ENCODE data around the gene HYAL2.

Gene HYAL2

DNA sequence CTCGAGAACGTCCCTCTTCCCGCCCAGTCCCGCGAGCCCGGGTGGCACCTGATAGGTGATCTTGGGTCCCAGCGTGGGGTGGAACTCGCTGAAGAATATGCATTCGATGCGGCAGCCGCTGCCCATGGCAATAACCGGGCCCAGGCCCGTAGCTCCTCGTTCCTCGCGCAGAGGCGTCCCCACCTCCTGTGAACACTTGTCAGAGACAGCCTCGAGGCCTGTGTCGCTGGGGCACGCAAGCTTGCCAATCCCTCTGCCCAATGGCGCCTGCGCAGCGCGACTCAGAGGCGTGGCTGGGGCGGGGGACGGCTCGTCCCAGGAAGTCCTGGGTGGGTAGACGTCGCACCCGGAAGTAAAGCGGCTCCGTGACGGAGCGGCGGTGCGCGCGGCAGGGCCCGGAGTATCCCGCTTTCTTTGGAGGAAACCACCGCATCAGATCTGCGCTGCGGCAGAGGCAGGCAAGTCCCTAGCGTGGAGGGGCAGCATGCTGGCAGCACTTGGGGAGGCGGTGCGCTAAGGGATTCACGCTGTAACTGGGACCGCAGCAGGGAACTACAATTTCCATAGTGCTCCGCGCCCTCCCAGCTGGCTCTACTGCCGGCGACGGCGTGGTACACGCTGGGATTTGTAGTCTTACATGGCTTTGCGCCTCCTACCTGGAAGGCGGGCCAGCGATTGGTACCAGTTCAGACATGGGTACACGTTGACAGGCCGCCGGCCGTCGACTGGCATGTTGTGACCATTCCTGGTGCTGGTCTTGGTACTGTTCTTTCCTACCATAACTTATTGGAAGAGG is 28.2 kb upstream of the HYAL2 start, which contains the start of the genes CYB561D2 and NPRL2 (continued):
- TF ChIP-seq, protein P1, sequence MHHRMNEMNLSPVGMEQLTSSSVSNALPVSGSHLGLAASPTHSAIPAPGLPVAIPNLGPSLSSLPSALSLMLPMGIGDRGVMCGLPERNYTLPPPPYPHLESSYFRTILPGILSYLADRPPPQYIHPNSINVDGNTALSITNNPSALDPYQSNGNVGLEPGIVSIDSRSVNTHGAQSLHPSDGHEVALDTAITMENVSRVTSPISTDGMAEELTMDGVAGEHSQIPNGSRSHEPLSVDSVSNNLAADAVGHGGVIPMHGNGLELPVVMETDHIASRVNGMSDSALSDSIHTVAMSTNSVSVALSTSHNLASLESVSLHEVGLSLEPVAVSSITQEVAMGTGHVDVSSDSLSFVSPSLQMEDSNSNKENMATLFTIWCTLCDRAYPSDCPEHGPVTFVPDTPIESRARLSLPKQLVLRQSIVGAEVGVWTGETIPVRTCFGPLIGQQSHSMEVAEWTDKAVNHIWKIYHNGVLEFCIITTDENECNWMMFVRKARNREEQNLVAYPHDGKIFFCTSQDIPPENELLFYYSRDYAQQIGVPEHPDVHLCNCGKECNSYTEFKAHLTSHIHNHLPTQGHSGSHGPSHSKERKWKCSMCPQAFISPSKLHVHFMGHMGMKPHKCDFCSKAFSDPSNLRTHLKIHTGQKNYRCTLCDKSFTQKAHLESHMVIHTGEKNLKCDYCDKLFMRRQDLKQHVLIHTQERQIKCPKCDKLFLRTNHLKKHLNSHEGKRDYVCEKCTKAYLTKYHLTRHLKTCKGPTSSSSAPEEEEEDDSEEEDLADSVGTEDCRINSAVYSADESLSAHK (tag by site-specific recombination; IDR thresholded peaks at IDR 0.05): no peak
- TF ChIP-seq OVOL3 (tag by site-specific recombination; IDR thresholded peaks at IDR 0.05): no peak
- TF ChIP-seq, protein P2, sequence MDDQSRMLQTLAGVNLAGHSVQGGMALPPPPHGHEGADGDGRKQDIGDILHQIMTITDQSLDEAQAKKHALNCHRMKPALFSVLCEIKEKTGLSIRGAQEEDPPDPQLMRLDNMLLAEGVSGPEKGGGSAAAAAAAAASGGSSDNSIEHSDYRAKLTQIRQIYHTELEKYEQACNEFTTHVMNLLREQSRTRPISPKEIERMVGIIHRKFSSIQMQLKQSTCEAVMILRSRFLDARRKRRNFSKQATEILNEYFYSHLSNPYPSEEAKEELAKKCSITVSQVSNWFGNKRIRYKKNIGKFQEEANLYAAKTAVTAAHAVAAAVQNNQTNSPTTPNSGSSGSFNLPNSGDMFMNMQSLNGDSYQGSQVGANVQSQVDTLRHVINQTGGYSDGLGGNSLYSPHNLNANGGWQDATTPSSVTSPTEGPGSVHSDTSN (CRISPR knock-in tag; IDR thresholded peaks at IDR 0.05): 0 out of 2 replicates have a peak, but pooled peaks have one; percentile 55
- TF ChIP-seq ZNF19 (tag by site-specific recombination; IDR thresholded peaks at IDR 0.05; ENCODE audit: low read depth): no peak
- no peak for TF ChIP-seq ZNF624 (tag by site-specific recombination; IDR thresholded peaks at IDR 0.05)
- no peak for TF ChIP-seq ZBTB7A (tag by site-specific recombination; IDR thresholded peaks at IDR 0.05; ENCODE audit: low read depth)
- TF ChIP-seq, protein P3, sequence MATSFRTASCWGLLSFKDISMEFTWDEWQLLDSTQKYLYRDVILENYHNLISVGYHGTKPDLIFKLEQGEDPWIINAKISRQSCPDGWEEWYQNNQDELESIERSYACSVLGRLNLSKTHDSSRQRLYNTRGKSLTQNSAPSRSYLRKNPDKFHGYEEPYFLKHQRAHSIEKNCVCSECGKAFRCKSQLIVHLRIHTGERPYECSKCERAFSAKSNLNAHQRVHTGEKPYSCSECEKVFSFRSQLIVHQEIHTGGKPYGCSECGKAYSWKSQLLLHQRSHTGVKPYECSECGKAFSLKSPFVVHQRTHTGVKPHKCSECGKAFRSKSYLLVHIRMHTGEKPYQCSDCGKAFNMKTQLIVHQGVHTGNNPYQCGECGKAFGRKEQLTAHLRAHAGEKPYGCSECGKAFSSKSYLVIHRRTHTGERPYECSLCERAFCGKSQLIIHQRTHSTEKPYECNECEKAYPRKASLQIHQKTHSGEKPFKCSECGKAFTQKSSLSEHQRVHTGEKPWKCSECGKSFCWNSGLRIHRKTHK (tag by site-specific recombination; IDR thresholded peaks at IDR 0.05): no peak
- no peak for TF ChIP-seq ZNF138 (tag by site-specific recombination; IDR thresholded peaks at IDR 0.05; ENCODE audit: borderline replicate concordance)
- TF ChIP-seq SALL2 (tag by site-specific recombination; IDR thresholded peaks at IDR 0.05; ENCODE audit: borderline replicate concordance): no peak
- peak; percentile 75; the same call in 1 of the 2 replicates for TF ChIP-seq TRIM28 (IDR thresholded peaks at IDR 0.05; ENCODE audit: borderline replicate concordance, low read length)
- no peak for TF ChIP-seq ZNF354C (tag by site-specific recombination; IDR thresholded peaks at IDR 0.05; ENCODE audit: borderline replicate concordance, low read depth)
- TF ChIP-seq ZXDB (tag by site-specific recombination; IDR thresholded peaks at IDR 0.05): peak; percentile 72
- no peak for TF ChIP-seq ZSCAN16 (tag by site-specific recombination; IDR thresholded peaks at IDR 0.05)
- TF ChIP-seq FEZF1 (tag by site-specific recombination; IDR thresholded peaks at IDR 0.05): no peak
- no peak for TF ChIP-seq ZNF350 (tag by site-specific recombination; IDR thresholded peaks at IDR 0.05)
- TF ChIP-seq, protein P4, sequence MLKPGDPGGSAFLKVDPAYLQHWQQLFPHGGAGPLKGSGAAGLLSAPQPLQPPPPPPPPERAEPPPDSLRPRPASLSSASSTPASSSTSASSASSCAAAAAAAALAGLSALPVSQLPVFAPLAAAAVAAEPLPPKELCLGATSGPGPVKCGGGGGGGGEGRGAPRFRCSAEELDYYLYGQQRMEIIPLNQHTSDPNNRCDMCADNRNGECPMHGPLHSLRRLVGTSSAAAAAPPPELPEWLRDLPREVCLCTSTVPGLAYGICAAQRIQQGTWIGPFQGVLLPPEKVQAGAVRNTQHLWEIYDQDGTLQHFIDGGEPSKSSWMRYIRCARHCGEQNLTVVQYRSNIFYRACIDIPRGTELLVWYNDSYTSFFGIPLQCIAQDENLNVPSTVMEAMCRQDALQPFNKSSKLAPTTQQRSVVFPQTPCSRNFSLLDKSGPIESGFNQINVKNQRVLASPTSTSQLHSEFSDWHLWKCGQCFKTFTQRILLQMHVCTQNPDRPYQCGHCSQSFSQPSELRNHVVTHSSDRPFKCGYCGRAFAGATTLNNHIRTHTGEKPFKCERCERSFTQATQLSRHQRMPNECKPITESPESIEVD (tag by site-specific recombination; IDR thresholded peaks at IDR 0.05): no peak
- TF ChIP-seq ZNF132 (tag by site-specific recombination; IDR thresholded peaks at IDR 0.05; ENCODE audit: borderline replicate concordance): no peak
- TF ChIP-seq, protein P5, sequence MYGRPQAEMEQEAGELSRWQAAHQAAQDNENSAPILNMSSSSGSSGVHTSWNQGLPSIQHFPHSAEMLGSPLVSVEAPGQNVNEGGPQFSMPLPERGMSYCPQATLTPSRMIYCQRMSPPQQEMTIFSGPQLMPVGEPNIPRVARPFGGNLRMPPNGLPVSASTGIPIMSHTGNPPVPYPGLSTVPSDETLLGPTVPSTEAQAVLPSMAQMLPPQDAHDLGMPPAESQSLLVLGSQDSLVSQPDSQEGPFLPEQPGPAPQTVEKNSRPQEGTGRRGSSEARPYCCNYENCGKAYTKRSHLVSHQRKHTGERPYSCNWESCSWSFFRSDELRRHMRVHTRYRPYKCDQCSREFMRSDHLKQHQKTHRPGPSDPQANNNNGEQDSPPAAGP (tag by site-specific recombination; IDR thresholded peaks at IDR 0.05): no peak
- no peak for TF ChIP-seq ZNF776 (tag by site-specific recombination; IDR thresholded peaks at IDR 0.05; ENCODE audit: borderline replicate concordance)
- no peak for TF ChIP-seq HOXD13 (CRISPR knock-in tag; IDR thresholded peaks at IDR 0.05; ENCODE audit: borderline replicate concordance)
- TF ChIP-seq ZFHX2 (tag by site-specific recombination; conservative IDR thresholded peaks at IDR 0.05): no peak
- peak; percentile 47; the same call in 1 of the 2 replicates for TF ChIP-seq ZIC2 (tag by site-specific recombination; IDR thresholded peaks at IDR 0.05)
- no peak for TF ChIP-seq GLI2 (tag by site-specific recombination; IDR thresholded peaks at IDR 0.05; ENCODE audit: borderline replicate concordance, low read depth)
- TF ChIP-seq GLIS1 (tag by site-specific recombination; IDR thresholded peaks at IDR 0.05): 0 out of 2 replicates have a peak, but pooled peaks have one; percentile 11
- no peak for TF ChIP-seq ZNF416 (tag by site-specific recombination; IDR thresholded peaks at IDR 0.05)
